IPS DF 4.7 (cell line): ENCODE measurements around the gene ZNF264.
"Not testable (repeated sequence)": the region's sequence is repeated elsewhere in the genome, so short reads cannot be mapped to it uniquely, and the experiment has no call there.

Experiments used
- DNase-seq: peaks from one replicate; pipeline ENCODE4 v3.0.0-alpha.2; 2013; ENCODE audit warnings: low spot score; ENCODE audit errors: extremely low read depth

The ZNF264 gene

GRCh38 chr19:57245066-57245465 is 53.8 kb downstream of the ZNF264 start:
- DNase-seq, result no peak

GRCh38 chr19:57245959-57246358 is 54.7 kb downstream of the ZNF264 start:
- no peak for DNase-seq

GRCh38 chr19:57248646-57249045 is 57.3 kb downstream of the ZNF264 start:
- no peak for DNase-seq

GRCh38 chr19:57249329-57249728 is 58.0 kb downstream of the ZNF264 start:
- no peak for DNase-seq

- not testable (repeated sequence) for DNase-seq
These were observed 62.5 kb downstream of the ZNF264 start for GRCh38 chr19:57253767-57254166.

GRCh38 chr19:57262044-57262443 is 70.7 kb downstream of the ZNF264 start:
- DNase-seq, result no peak

GRCh38 chr19:57263244-57263741 is 72.0 kb downstream of the ZNF264 start:
- DNase-seq, result no peak

GRCh38 chr19:57267291-57267690 is 76.0 kb downstream of the ZNF264 start:
- no peak for DNase-seq

GRCh38 chr19:57269515-57270250 is 78.4 kb downstream of the ZNF264 start:
- DNase-seq, result no peak

- no peak for DNase-seq
These were observed 80.0 kb downstream of the ZNF264 start for GRCh38 chr19:57271280-57271679.
